ENCODE data around the gene IL17B.

DNA sequence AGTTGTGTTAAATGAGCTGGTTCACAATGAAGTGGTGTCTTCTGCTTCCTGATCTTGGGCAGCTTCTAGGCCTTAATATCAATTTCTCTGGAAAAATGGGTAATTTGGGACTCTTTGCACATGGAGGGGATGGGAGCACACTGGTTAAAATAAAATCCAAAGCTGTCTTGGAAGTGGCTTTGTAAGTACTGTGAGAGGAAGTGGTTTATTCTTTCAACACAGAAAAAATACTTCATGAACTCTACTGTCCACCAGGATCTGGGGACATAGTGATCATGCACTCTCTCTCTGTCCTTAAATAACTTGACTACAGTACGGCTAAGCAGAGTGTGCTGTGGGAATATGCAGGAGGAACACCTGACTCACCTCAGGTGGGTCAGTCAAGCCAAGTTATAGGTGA, 18.8 kb downstream of the IL17B start:
- TF ChIP-seq, protein P1, sequence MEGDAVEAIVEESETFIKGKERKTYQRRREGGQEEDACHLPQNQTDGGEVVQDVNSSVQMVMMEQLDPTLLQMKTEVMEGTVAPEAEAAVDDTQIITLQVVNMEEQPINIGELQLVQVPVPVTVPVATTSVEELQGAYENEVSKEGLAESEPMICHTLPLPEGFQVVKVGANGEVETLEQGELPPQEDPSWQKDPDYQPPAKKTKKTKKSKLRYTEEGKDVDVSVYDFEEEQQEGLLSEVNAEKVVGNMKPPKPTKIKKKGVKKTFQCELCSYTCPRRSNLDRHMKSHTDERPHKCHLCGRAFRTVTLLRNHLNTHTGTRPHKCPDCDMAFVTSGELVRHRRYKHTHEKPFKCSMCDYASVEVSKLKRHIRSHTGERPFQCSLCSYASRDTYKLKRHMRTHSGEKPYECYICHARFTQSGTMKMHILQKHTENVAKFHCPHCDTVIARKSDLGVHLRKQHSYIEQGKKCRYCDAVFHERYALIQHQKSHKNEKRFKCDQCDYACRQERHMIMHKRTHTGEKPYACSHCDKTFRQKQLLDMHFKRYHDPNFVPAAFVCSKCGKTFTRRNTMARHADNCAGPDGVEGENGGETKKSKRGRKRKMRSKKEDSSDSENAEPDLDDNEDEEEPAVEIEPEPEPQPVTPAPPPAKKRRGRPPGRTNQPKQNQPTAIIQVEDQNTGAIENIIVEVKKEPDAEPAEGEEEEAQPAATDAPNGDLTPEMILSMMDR (IDR thresholded peaks at IDR 0.05): no peak
- no peak for TF ChIP-seq EP300 (IDR thresholded peaks at IDR 0.05)
